GM19467 (cell line): ENCODE results near the gene HIGD2A.

ENCODE experiments used
- ATAC-seq: cut with Tn5 transposase; IDR thresholded peaks from one replicate; pipeline ENCODE4 v1.9.1; 2021; ENCODE audit warnings: mild to moderate bottlenecking, moderate library complexity; ENCODE audit not compliant: unreplicated experiment

The HIGD2A gene

GRCh38 chr5:176388444-176389134 is at the start of gene HIGD2A, which contains the start of gene NOP16:
TSS of gene HIGD2A (plus strand) at chr5:176388751. CDS start at chr5:176388820, 69 bp downstream.
TSS of gene NOP16 (minus strand) at chr5:176388598. CDS start at chr5:176388539, 59 bp downstream.
- ATAC-seq, result peak; percentile 83

GRCh38 chr5:176339304-176339703 is 49.2 kb upstream of the HIGD2A start:
- no peak for ATAC-seq

- no peak for ATAC-seq
Observed at GRCh38 chr5:176341325-176342157, 47.0 kb upstream of the HIGD2A start.

GRCh38 chr5:176342158-176342483 is 46.4 kb upstream of the HIGD2A start:
- no peak for ATAC-seq

GRCh38 chr5:176342766-176343458 is 45.6 kb upstream of the HIGD2A start:
- ATAC-seq, result no peak

GRCh38 chr5:176350416-176350815 is 38.1 kb upstream of the HIGD2A start:
- ATAC-seq, result no peak

GRCh38 chr5:176352116-176352878 is 36.3 kb upstream of the HIGD2A start:
- ATAC-seq, result no peak

- no peak for ATAC-seq
Observed at GRCh38 chr5:176353533-176353932, 35.0 kb upstream of the HIGD2A start.

GRCh38 chr5:176355400-176356178 is 33.0 kb upstream of the HIGD2A start:
- ATAC-seq, result no peak

GRCh38 chr5:176356179-176356566 is 32.4 kb upstream of the HIGD2A start:
- ATAC-seq, result no peak

GRCh38 chr5:176359658-176360057 is 28.9 kb upstream of the HIGD2A start:
- no peak for ATAC-seq

GRCh38 chr5:176360894-176361436 is 27.6 kb upstream of the HIGD2A start:
- ATAC-seq, result no peak

- peak; percentile 91 for ATAC-seq
Observed at GRCh38 chr5:176361437-176362232, 26.9 kb upstream of the HIGD2A start, which contains the start of gene KIAA1191. TSS of gene KIAA1191 (minus strand) at chr5:176361764. CDS start at chr5:176359508, 2,256 bp downstream.

GRCh38 chr5:176362233-176362490 is 26.4 kb upstream of the HIGD2A start:
- no peak for ATAC-seq

GRCh38 chr5:176364765-176365350 is 23.7 kb upstream of the HIGD2A start:
- no peak for ATAC-seq

GRCh38 chr5:176365351-176366231 is 23.0 kb upstream of the HIGD2A start, which contains the start of gene ARL10:
TSS of gene ARL10 (plus strand) at chr5:176365487. CDS start at chr5:176365564, 77 bp downstream.
- no peak for ATAC-seq

- ATAC-seq, result no peak
Observed at GRCh38 chr5:176366232-176366894, 22.2 kb upstream of the HIGD2A start.
